MM.1S (cell line): ENCODE data around the gene THAP2.

Source experiments
- DNase-seq: peaks from one replicate; pipeline ENCODE4 v3.0.0-alpha.2; 2015
- H2AFZ ChIP-seq: fragments of 300-600 bp; sonication (generic); 2 replicates; pipeline ENCODE4 v1.6.0; 2016; ENCODE audit warnings: antibody characterized with exemption, low read length
- H3F3A ChIP-seq: fragments of 300-600 bp; sonication (generic); 2 replicates; pipeline ENCODE4 v1.6.1; 2016; ENCODE audit warnings: mild to moderate bottlenecking, antibody characterized with exemption, low read length, moderate library complexity, mixed read lengths; ENCODE audit not compliant: insufficient read depth
- H3K27ac ChIP-seq: fragments of 300-600 bp; sonication (generic); 2 replicates; pipeline ENCODE4 v1.5.1; 2016; ENCODE audit warnings: mild to moderate bottlenecking, low read length
- H3K27me3 ChIP-seq: fragments of 300-600 bp; sonication (generic); replicated peaks from 2 replicates; pipeline ENCODE4 v1.6.0; 2016; ENCODE audit warnings: low read length; ENCODE audit not compliant: insufficient read depth
- H3K36me3 ChIP-seq: fragments of 300-600 bp; sonication (generic); replicated peaks from 2 replicates; pipeline ENCODE4 v1.6.1; 2016; ENCODE audit warnings: mild to moderate bottlenecking, low read length, mixed read lengths; ENCODE audit not compliant: insufficient read depth
- H3K4me1 ChIP-seq: fragments of 300-600 bp; sonication (generic); 2 replicates; pipeline ENCODE4 v1.6.1; 2016; ENCODE audit warnings: low read length, mixed read lengths
- H3K4me2 ChIP-seq: fragments of 300-600 bp; sonication (generic); 2 replicates; pipeline ENCODE4 v1.6.0; 2016; ENCODE audit warnings: low read depth, low read length
- H3K4me3 ChIP-seq: fragments of 300-600 bp; sonication (generic); 2 replicates; pipeline ENCODE4 v1.5.1; 2016; ENCODE audit warnings: low read length, mixed read lengths
- H3K79me2 ChIP-seq: fragments of 300-600 bp; sonication (generic); 2 replicates; pipeline ENCODE4 v1.6.1; 2016; ENCODE audit warnings: mixed run types, low read length, mixed read lengths
- H3K9ac ChIP-seq: fragments of 300-600 bp; sonication (generic); 2 replicates; pipeline ENCODE4 v1.6.1; 2016; ENCODE audit warnings: low read length, mixed read lengths
- H3K9me2 ChIP-seq: fragments of 300-600 bp; sonication (generic); replicated peaks from 2 replicates; pipeline ENCODE4 v1.6.1; 2016; ENCODE audit warnings: mild to moderate bottlenecking, low read length, mixed read lengths; ENCODE audit not compliant: insufficient read depth
- H3K9me3 ChIP-seq: fragments of 300-600 bp; sonication (generic); replicated peaks from 2 replicates; pipeline ENCODE4 v1.6.1; 2016; ENCODE audit warnings: mild to moderate bottlenecking, low read length, mixed read lengths; ENCODE audit not compliant: insufficient read depth
- H4K20me1 ChIP-seq: fragments of 300-600 bp; sonication (generic); 2 replicates; pipeline ENCODE4 v1.6.1; 2016; ENCODE audit warnings: mild to moderate bottlenecking, low read length, moderate library complexity, mixed read lengths; ENCODE audit not compliant: insufficient read depth
- EZH2 ChIP-seq: fragments of 300-600 bp; sonication (generic); optimal IDR thresholded peaks from 2 replicates; pipeline ENCODE3; 2017; ENCODE audit warnings: low read depth, mild to moderate bottlenecking, antibody characterized with exemption, low read length, mixed read lengths
- EZH2phosphoT487 ChIP-seq: fragments of 300-600 bp; sonication (generic); IDR thresholded peaks from 2 replicates; pipeline ENCODE4 v1.6.1; 2018; ENCODE audit warnings: antibody characterized with exemption, low read length
- TF ChIP-seq, protein P1 (sequence below): fragments of 300-600 bp; sonication (generic); IDR thresholded peaks from 2 replicates; pipeline ENCODE4 v1.5.1; 2016; ENCODE audit warnings: antibody characterized with exemption, low read length, mixed read lengths

The THAP2 gene

DNA sequence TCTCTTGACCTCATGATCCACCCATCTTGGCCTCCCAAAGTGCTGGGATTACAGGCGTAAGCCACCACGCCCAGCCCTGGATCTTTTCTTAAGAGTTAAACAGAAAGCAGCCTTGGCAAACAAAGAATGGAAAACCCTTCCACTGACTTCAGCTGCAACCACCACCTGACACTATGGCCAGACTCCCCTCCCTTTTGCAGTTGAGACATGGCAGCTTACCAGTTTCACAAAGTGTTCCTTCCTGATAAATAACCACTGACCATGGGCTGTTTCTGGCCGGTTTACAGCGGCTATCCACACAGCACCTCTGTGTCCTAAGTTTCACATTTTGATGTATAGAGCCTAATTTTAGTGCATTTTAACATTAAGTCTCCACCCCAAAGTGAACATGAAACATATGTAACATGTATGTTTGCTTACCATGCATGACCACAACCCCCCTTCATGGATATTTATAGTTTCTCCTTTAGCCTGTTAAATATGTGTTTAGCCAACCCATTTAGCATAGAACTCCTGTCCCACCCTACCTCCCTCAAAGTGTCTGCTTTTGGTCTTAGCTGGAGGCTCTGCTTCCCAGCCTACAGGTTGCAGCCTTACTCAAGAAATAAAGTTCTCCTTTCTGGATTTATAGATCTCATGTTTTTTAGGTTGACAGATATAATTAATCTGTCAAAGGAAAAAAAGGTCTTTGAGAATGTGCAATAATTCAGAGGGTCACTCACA lies 57.8 kb downstream of the THAP2 start:
- Histone ChIP-seq H4K20me1 (no peaks in the 10 kb centered on the region), H3K4me2 (no peak overlapping the region), H3F3A (no peaks in the 10 kb centered on the region), H3K9ac (no peak overlapping the region), H3K79me2 (no peaks in the 10 kb centered on the region), H3K9me3 (no peaks in the 10 kb centered on the region), H3K36me3 (no peaks in the 10 kb centered on the region), H3K4me1 (no peaks in the 10 kb centered on the region), H2AFZ (no peak overlapping the region), H3K4me3 (no peak overlapping the region), H3K27me3 (no peaks in the 10 kb centered on the region), H3K9me2 (no peaks in the 10 kb centered on the region), H3K27ac (no peak overlapping the region)
- no peak for DNase-seq
- no peak for TF ChIP-seq EZH2phosphoT487
- no peak for TF ChIP-seq EZH2
- TF ChIP-seq, protein P1, sequence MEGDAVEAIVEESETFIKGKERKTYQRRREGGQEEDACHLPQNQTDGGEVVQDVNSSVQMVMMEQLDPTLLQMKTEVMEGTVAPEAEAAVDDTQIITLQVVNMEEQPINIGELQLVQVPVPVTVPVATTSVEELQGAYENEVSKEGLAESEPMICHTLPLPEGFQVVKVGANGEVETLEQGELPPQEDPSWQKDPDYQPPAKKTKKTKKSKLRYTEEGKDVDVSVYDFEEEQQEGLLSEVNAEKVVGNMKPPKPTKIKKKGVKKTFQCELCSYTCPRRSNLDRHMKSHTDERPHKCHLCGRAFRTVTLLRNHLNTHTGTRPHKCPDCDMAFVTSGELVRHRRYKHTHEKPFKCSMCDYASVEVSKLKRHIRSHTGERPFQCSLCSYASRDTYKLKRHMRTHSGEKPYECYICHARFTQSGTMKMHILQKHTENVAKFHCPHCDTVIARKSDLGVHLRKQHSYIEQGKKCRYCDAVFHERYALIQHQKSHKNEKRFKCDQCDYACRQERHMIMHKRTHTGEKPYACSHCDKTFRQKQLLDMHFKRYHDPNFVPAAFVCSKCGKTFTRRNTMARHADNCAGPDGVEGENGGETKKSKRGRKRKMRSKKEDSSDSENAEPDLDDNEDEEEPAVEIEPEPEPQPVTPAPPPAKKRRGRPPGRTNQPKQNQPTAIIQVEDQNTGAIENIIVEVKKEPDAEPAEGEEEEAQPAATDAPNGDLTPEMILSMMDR = no peak

DNA sequence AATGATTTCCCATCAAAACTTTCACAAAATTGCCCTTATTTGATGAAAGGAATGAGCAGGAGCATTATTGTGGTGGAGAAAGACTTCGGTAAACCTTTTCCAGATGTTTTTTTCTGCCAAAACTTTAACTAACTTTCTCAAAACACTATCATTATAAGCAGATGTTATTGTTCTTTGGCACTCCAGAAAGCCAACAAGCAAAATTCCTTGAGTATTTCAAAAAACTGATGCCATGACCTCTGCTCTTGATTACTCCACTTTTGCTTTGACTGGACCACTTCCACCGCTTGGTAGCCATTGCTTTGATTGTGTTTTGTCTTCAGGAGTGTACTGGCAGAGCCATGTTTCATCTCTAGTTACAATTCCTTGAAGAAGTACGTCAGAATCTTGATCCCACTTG lies 60.9 kb downstream of the THAP2 start:
- no peak overlapping the region for H3K4me2 ChIP-seq
- H3K36me3 ChIP-seq = no peaks in the 10 kb centered on the region
- no peak overlapping the region for H3K4me3 ChIP-seq
- no peaks in the 10 kb centered on the region for H3K27me3 ChIP-seq
- H3F3A ChIP-seq = no peaks in the 10 kb centered on the region
- H4K20me1 ChIP-seq = no peaks in the 10 kb centered on the region
- H3K9me2 ChIP-seq = no peaks in the 10 kb centered on the region
- DNase-seq = no peak
- no peak overlapping the region for H3K27ac ChIP-seq
- TF ChIP-seq, protein P1 = no peak
- TF ChIP-seq EZH2 = no peak
- no peak for TF ChIP-seq EZH2phosphoT487
- no peak overlapping the region for H3K9ac ChIP-seq
- H2AFZ ChIP-seq = no peak overlapping the region
- no peaks in the 10 kb centered on the region for H3K4me1 ChIP-seq
- H3K9me3 ChIP-seq = no peaks in the 10 kb centered on the region
- H3K79me2 ChIP-seq = no peaks in the 10 kb centered on the region

DNA sequence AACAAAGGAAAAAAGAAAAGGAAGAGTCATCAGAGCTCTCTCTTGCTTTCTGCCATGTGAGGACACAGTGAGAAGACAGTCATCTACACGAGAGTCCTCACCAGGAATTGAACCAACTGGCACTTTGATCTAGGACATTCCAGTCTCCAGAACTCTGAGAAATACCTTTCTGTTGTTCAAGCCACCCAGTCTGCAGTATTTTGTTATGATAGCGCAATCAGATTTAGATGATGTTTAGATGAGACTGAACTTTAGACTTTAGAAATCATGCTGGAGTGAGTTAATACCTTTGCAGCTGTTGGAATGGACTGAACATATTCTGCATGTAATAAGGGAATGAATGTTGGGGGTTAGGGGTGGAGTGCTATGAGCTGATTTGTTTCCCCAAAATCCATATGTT lies 62.4 kb downstream of the THAP2 start:
- H2AFZ ChIP-seq = no peak overlapping the region
- H3K4me1 ChIP-seq = no peaks in the 10 kb centered on the region
- H3K9ac ChIP-seq = no peak overlapping the region
- no peak for DNase-seq
- H3F3A ChIP-seq = no peaks in the 10 kb centered on the region
- H3K4me3 ChIP-seq = no peak overlapping the region
- H3K9me3 ChIP-seq = no peaks in the 10 kb centered on the region
- H3K79me2 ChIP-seq = no peaks in the 10 kb centered on the region
- TF ChIP-seq EZH2 (no peak), EZH2phosphoT487 (no peak)
- TF ChIP-seq, protein P1 = no peak
- no peaks in the 10 kb centered on the region for H3K36me3 ChIP-seq
- H3K27me3 ChIP-seq = no peaks in the 10 kb centered on the region
- H3K4me2 ChIP-seq = no peak overlapping the region
- H3K9me2 ChIP-seq = no peaks in the 10 kb centered on the region
- H4K20me1 ChIP-seq = no peaks in the 10 kb centered on the region
- no peak overlapping the region for H3K27ac ChIP-seq
